Testis (tissue), 3 donors: ENCODE data around the gene ARL4D. TPM values are rescaled to one million over a fixed set of nuclear protein-coding genes. Genes with fewer than 3 reads are reported as not detected.

Experiments
- DNase-seq: peaks from one replicate; pipeline ENCODE4 v3.0.0-alpha.2; 2019
- H3K27ac ChIP-seq, 2 donors: fragments of 200-600 bp; sonication (generic); one replicate each; pipeline ENCODE4 v1.5.1; 2019
- H3K27me3 ChIP-seq: fragments of 200-600 bp; sonication (generic); one replicate; pipeline ENCODE4 v1.5.1; 2019
- H3K36me3 ChIP-seq: fragments of 200-600 bp; sonication (generic); one replicate; pipeline ENCODE4 v1.5.1; 2017; ENCODE audit warnings: low read depth; ENCODE audit errors: missing control alignments
- H3K4me1 ChIP-seq: fragments of 200-600 bp; sonication (generic); one replicate; pipeline ENCODE4 v1.5.1; 2019
- H3K4me3 ChIP-seq, 2 donors: fragments of 200-600 bp; sonication (generic); one replicate each; pipeline ENCODE4 v1.5.1; 2017 to 2019
- H3K9me3 ChIP-seq: fragments of 200-600 bp; sonication (generic); one replicate; pipeline ENCODE4 v1.5.1; 2017
- CTCF ChIP-seq, 3 experiments: fragments of 450-650 bp in 2 of 3; fragments of 200-600 bp in 1 of 3; sonication (generic) in 1 of 3; IDR thresholded peaks; one replicate each; pipeline ENCODE4 v1.5.1; 2016 to 2019; ENCODE audit warnings: antibody characterized with exemption in 3 of 3, mild to moderate bottlenecking in 2 of 3, moderate library complexity in 1 of 3
- POLR2A ChIP-seq: fragments of 450-650 bp; IDR thresholded peaks from one replicate; pipeline ENCODE4 v1.6.1; 2017; ENCODE audit warnings: antibody characterized with exemption, mild to moderate bottlenecking, moderate library complexity
- whole genome bisulfite sequencing, 2 donors: methylation state at CpG; one replicate each; pipeline ENCODE4 v1.1.5; 2018; 5-methylcytosine and 5-hydroxymethylcytosine counted together
- intact Hi-C: fragments of 100-400 bp; cut with DNase I; formaldehyde crosslinking; loops from one replicate; pipeline ENCODE4 v1.15.1; 2023; ENCODE audit warnings: low total_unique reads
- polyA plus RNA-seq: library from polyadenylated mRNA; stranded (reverse); fragments of 350-450 nt; fragmentation: Illumina TruSeq; extraction: RNeasy Lipid Tissue Mini Kit (QIAGEN cat#74804); gene quantifications from one replicate; pipeline ENCODE4 v1.2.3, GENCODE V29; 2014; ENCODE audit warnings: low read depth, low replicate concordance; ENCODE audit not compliant: insufficient read depth
- total RNA-seq, 2 donors: library from RNA; depleted of rRNA; stranded (reverse); fragments of >200 nt; gene quantifications; one replicate each; pipeline ENCODE4 v1.2.3, GENCODE V29; 2016

Gene ARL4D
- total and polyA plus RNA-seq, 3 donors from 2014 or later: 26.5 to 48.2 (median 45.6) TPM

GRCh38 chr17:43410557-43411368 is 12.0 kb downstream of the ARL4D start:
- no peak overlapping the region for H3K4me3 ChIP-seq
- no peaks in the 10 kb centered on the region for H3K36me3 ChIP-seq
- TF ChIP-seq CTCF (IDR thresholded peaks at IDR 0.05) (no peak), POLR2A (no peak)
- no peak overlapping the region for H3K27ac ChIP-seq
- peak; percentile 56 for DNase-seq
- intact Hi-C loops: no loop called here
- 50 to 56% methylated on average over 4 to 6 of the region's 6 CpGs for WGBS, 2 donors
- no peaks in the 10 kb centered on the region for H3K27me3 ChIP-seq
- H3K4me1 ChIP-seq: peaks cover 4% of the 10 kb centered on the region
- no peaks in the 10 kb centered on the region for H3K9me3 ChIP-seq

GRCh38 chr17:43411369-43411677 is 12.5 kb downstream of the ARL4D start:
- Histone ChIP-seq H3K4me1 (peaks cover 4% of the 10 kb centered on the region), H3K9me3 (no peaks in the 10 kb centered on the region), H3K36me3 (no peaks in the 10 kb centered on the region), H3K27ac (no peak overlapping the region), H3K27me3 (no peaks in the 10 kb centered on the region), H3K4me3 (no peak overlapping the region)
- intact Hi-C loops: no loop called here
- no peak for DNase-seq
- TF ChIP-seq CTCF (IDR thresholded peaks at IDR 0.05) (no peak), POLR2A (no peak)

GRCh38 chr17:43411749-43412148 is 13.0 kb downstream of the ARL4D start:
- H3K36me3 ChIP-seq: no peaks in the 10 kb centered on the region
- H3K27ac ChIP-seq: no peak overlapping the region
- no peak for TF ChIP-seq POLR2A
- no peak for TF ChIP-seq CTCF (IDR thresholded peaks at IDR 0.05)
- no peaks in the 10 kb centered on the region for H3K27me3 ChIP-seq
- no peak overlapping the region for H3K4me3 ChIP-seq
- peaks cover 8% of the 10 kb centered on the region for H3K4me1 ChIP-seq
- no peak for DNase-seq
- WGBS, 2 donors: 64 to 65% methylated on average over 6 of the region's 6 CpGs
- intact Hi-C loops: no loop called here
- H3K9me3 ChIP-seq: no peaks in the 10 kb centered on the region

- no peak overlapping the region for H3K27ac ChIP-seq
- 100% methylated on average over 1 of the region's 1 CpG for WGBS, 2 donors
- no peaks in the 10 kb centered on the region for H3K27me3 ChIP-seq
- DNase-seq: no peak
- H3K9me3 ChIP-seq: no peaks in the 10 kb centered on the region
- no peak overlapping the region for H3K4me3 ChIP-seq
- no peaks in the 10 kb centered on the region for H3K36me3 ChIP-seq
- H3K4me1 ChIP-seq: peaks cover 9% of the 10 kb centered on the region
- TF ChIP-seq POLR2A (no peak), CTCF (IDR thresholded peaks at IDR 0.05) (no peak)
- intact Hi-C loops: no loop called here
These were observed 13.4 kb downstream of the ARL4D start for GRCh38 chr17:43412166-43412565.
